ENCODE data around the gene CACNA2D2. TPM values are rescaled to one million over a fixed set of nuclear protein-coding genes. Genes with fewer than 3 reads are reported as not detected.

The CACNA2D2 gene
- total RNA-seq, 1 donor: not detected

- Histone ChIP-seq H3K36me3 (ENCODE audit: insufficient read depth, low read length) (no peaks in the 10 kb centered on the region), H3K27me3 (ENCODE audit: insufficient read depth, low read length) (peaks cover 20% of the 10 kb centered on the region)
Measured at GRCh38 chr3:50525191-50525910, 21.9 kb upstream of the CACNA2D2 start.

DNA sequence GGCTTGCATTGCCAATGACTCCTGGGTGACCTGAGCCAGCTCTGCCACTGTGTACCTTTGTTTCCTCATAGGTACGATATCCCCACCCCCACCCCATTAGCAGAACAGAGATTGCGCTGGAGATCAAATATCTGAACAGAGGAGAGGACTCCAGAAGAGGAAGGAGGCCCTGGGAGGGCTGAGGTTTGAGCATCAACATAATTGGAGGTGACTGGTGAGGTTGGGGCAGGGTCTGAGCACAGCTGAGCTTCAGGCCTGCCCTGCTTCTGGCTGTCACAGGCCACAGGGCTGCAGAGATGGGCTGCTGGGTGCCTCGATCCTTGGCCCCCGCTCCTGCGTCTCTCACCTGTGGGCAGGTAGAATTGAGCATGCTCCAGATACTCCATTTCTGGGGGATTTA, 21.3 kb upstream of the CACNA2D2 start:
- H3K36me3 ChIP-seq (ENCODE audit: insufficient read depth, low read length): no peaks in the 10 kb centered on the region
- H3K79me2 ChIP-seq (ENCODE audit: insufficient read depth, low read length): no peaks in the 10 kb centered on the region
- H3K4me1 ChIP-seq (ENCODE audit: insufficient read depth, low read length): no peaks in the 10 kb centered on the region
- no peaks in the 10 kb centered on the region for H3K9me3 ChIP-seq (ENCODE audit: low read depth, low read length)
- H3K4me3 ChIP-seq (ENCODE audit: insufficient read depth, low read length): no peak overlapping the region
- no peak overlapping the region for H3K27ac ChIP-seq (ENCODE audit: low read depth, low read length)
- no peak overlapping the region for H3K4me2 ChIP-seq (ENCODE audit: insufficient read depth, low read length)
- H2AFZ ChIP-seq (ENCODE audit: low read length): no peak overlapping the region
- no peaks in the 10 kb centered on the region for H4K20me1 ChIP-seq (ENCODE audit: insufficient read depth, low read length)
- H3K27me3 ChIP-seq (ENCODE audit: insufficient read depth, low read length): peaks cover 16% of the 10 kb centered on the region
- no peak for DNase-seq (ENCODE audit: insufficient read length, low spot score, missing footprints)
- TF ChIP-seq, protein P1, sequence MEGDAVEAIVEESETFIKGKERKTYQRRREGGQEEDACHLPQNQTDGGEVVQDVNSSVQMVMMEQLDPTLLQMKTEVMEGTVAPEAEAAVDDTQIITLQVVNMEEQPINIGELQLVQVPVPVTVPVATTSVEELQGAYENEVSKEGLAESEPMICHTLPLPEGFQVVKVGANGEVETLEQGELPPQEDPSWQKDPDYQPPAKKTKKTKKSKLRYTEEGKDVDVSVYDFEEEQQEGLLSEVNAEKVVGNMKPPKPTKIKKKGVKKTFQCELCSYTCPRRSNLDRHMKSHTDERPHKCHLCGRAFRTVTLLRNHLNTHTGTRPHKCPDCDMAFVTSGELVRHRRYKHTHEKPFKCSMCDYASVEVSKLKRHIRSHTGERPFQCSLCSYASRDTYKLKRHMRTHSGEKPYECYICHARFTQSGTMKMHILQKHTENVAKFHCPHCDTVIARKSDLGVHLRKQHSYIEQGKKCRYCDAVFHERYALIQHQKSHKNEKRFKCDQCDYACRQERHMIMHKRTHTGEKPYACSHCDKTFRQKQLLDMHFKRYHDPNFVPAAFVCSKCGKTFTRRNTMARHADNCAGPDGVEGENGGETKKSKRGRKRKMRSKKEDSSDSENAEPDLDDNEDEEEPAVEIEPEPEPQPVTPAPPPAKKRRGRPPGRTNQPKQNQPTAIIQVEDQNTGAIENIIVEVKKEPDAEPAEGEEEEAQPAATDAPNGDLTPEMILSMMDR (IDR thresholded peaks at IDR 0.05; ENCODE audit: extremely low read depth, low read depth, low read length): no peak

More at GRCh38 chr3:50525191-50525910, 21.9 kb upstream of the CACNA2D2 start:
- no peak overlapping the region for H3K27ac ChIP-seq (ENCODE audit: low read depth, low read length)
- H3K4me2 ChIP-seq (ENCODE audit: insufficient read depth, low read length): no peak overlapping the region
- no peaks in the 10 kb centered on the region for H3K79me2 ChIP-seq (ENCODE audit: insufficient read depth, low read length)
- no peaks in the 10 kb centered on the region for H3K4me1 ChIP-seq (ENCODE audit: insufficient read depth, low read length)
- DNase-seq (ENCODE audit: insufficient read length, low spot score, missing footprints): no peak
- H3K9me3 ChIP-seq (ENCODE audit: low read depth, low read length): no peaks in the 10 kb centered on the region
- TF ChIP-seq, protein P1 (IDR thresholded peaks at IDR 0.05; ENCODE audit: extremely low read depth, low read depth, low read length): no peak
- H4K20me1 ChIP-seq (ENCODE audit: insufficient read depth, low read length): no peaks in the 10 kb centered on the region
- H2AFZ ChIP-seq (ENCODE audit: low read length): no peak overlapping the region
- no peak overlapping the region for H3K4me3 ChIP-seq (ENCODE audit: insufficient read depth, low read length)

DNA sequence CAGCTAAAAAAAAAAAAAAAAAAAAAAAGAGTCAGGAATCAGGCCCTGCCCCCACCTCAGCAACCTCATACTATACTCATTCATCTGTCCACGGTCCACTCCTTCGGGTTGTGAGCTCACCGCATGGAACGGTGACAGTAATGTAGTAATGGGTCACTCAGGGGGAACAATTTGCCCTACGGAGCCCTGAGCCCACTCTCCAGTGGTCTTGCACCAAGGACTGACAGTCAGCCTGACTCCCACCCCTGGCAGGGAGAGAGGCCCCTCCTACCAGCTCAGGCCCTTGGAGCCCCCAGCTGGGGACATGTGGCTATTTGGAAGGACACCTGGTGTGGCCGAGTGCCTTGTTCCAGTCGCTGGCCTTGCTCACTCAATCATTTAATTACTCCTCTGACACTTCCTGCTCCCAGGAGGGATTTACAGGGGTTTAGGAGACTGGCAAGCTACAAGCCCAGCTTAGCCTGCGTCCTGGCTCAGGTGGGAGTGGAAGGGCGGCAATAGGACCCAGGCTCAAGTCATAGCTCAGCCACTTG, 19.9 kb upstream of the CACNA2D2 start:
- Histone ChIP-seq H3K4me3 (ENCODE audit: insufficient read depth, low read length) (no peak overlapping the region), H3K79me2 (ENCODE audit: insufficient read depth, low read length) (no peaks in the 10 kb centered on the region), H3K4me2 (ENCODE audit: insufficient read depth, low read length) (no peak overlapping the region), H2AFZ (ENCODE audit: low read length) (no peak overlapping the region), H3K4me1 (ENCODE audit: insufficient read depth, low read length) (no peaks in the 10 kb centered on the region), H3K36me3 (ENCODE audit: insufficient read depth, low read length) (no peaks in the 10 kb centered on the region), H3K9me3 (ENCODE audit: low read depth, low read length) (no peaks in the 10 kb centered on the region), H3K27me3 (ENCODE audit: insufficient read depth, low read length) (peaks cover 12% of the 10 kb centered on the region), H4K20me1 (ENCODE audit: insufficient read depth, low read length) (no peaks in the 10 kb centered on the region), H3K27ac (ENCODE audit: low read depth, low read length) (no peak overlapping the region)
- TF ChIP-seq, protein P1 (IDR thresholded peaks at IDR 0.05; ENCODE audit: extremely low read depth, low read depth, low read length): no peak
- DNase-seq (ENCODE audit: insufficient read length, low spot score, missing footprints): no peak

DNA sequence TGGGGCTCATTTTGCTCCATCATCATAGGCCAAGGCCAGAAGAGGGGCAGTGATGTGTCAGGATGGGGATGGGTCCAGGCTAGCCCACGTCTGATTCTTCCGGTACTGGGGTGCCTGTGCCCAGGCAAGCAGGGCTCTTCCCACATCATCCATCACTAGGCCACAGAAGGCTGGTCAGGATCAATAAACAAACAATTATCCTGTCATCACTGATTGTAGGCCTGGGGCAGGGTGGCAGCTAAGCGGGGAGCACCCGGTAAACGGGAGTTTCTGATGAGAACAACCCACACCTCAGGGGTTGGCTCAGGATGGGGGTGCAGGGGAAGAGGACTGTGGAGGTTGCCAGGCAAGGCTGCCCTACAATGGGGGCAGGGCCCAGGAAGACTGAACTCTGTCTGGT, 18.1 kb upstream of the CACNA2D2 start:
- Histone ChIP-seq H3K9me3 (ENCODE audit: low read depth, low read length) (no peaks in the 10 kb centered on the region), H3K27me3 (ENCODE audit: insufficient read depth, low read length) (peaks cover 14% of the 10 kb centered on the region), H3K4me3 (ENCODE audit: insufficient read depth, low read length) (no peak overlapping the region), H3K4me1 (ENCODE audit: insufficient read depth, low read length) (no peaks in the 10 kb centered on the region), H2AFZ (ENCODE audit: low read length) (no peak overlapping the region), H3K4me2 (ENCODE audit: insufficient read depth, low read length) (no peak overlapping the region), H3K79me2 (ENCODE audit: insufficient read depth, low read length) (no peaks in the 10 kb centered on the region), H4K20me1 (ENCODE audit: insufficient read depth, low read length) (no peaks in the 10 kb centered on the region), H3K27ac (ENCODE audit: low read depth, low read length) (no peak overlapping the region), H3K36me3 (ENCODE audit: insufficient read depth, low read length) (no peaks in the 10 kb centered on the region)
- TF ChIP-seq, protein P1 (IDR thresholded peaks at IDR 0.05; ENCODE audit: extremely low read depth, low read depth, low read length): no peak
- no peak for DNase-seq (ENCODE audit: insufficient read length, low spot score, missing footprints)
